Immature natural killer cell (primary cell): ENCODE data around the gene C2CD2. TPM values are rescaled to one million over a fixed set of nuclear protein-coding genes. Genes with fewer than 3 reads are reported as not detected.

ENCODE experiments used
- DNase-seq, 3 donors: peaks; one replicate each; pipeline ENCODE4 v3.0.0; 2022; ENCODE audit warnings: mixed read lengths in 1 of 3
- H3K27ac Mint-ChIP-seq, 6 donors: one replicate each; pipeline ENCODE4 v1.8.0; 2020; ENCODE audit warnings: mixed read lengths in 6 of 6, mild to moderate bottlenecking in 5 of 6, inconsistent platforms in 4 of 6, moderate library complexity in 3 of 6
- H3K27me3 Mint-ChIP-seq, 3 donors: one replicate each; pipeline ENCODE4 v1.8.0; 2020 to 2021; ENCODE audit warnings: low read depth in 3 of 3, mild to moderate bottlenecking in 3 of 3, mixed read lengths in 3 of 3, moderate library complexity in 3 of 3, inconsistent platforms in 1 of 3
- H3K36me3 Mint-ChIP-seq, 3 donors: one replicate each; pipeline ENCODE4 v1.8.0; 2020; ENCODE audit warnings: mixed read lengths in 3 of 3, inconsistent platforms in 2 of 3, mild to moderate bottlenecking in 2 of 3
- H3K4me1 Mint-ChIP-seq, 2 donors: one replicate each; pipeline ENCODE4 v1.8.0; 2020; ENCODE audit warnings: inconsistent platforms in 2 of 2, mild to moderate bottlenecking in 2 of 2, mixed read lengths in 2 of 2, moderate library complexity in 1 of 2
- H3K4me3 Mint-ChIP-seq, 5 donors: one replicate each; pipeline ENCODE4 v1.8.0; 2020; ENCODE audit warnings: mild to moderate bottlenecking in 5 of 5, mixed read lengths in 5 of 5, inconsistent platforms in 3 of 5, moderate library complexity in 3 of 5
- H3K9me3 Mint-ChIP-seq, 6 donors: one replicate each; pipeline ENCODE4 v1.8.0; 2020; ENCODE audit warnings: mild to moderate bottlenecking in 6 of 6, mixed read lengths in 6 of 6, inconsistent platforms in 4 of 6, moderate library complexity in 3 of 6
- polyA plus RNA-seq, 3 donors: library from polyadenylated mRNA; unstranded; fragments of 300-500 nt; fragmentation: Illumina TruSeq; gene quantifications; one replicate each; pipeline ENCODE4 v1.2.3, GENCODE V29; 2021

C2CD2 gene
- polyA plus RNA-seq, 3 donors from 2014 or later: 2.1 TPM; not detected in 1

DNA sequence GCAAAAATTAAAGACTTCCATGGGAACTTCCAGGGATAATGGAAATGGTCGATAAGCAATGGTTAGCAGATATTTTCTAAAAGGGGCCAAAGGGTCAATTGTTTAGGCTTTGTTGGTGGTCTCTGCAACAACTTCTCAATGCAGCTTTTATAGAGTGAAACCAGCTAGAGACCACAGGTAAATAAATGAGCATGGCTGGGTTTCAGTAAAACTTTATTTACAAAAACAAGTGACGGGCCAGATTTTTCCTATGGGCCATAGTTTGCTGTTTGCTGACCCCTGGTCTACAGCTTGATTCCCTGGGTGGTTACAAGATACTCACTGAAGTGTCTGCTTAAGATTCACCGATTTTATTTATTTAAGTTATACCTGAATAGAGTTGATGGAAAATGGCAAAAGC lies 52.0 kb downstream of the C2CD2 start:
- Mint-ChIP-seq H3K9me3 (no peaks in the 10 kb centered on the region), H3K4me1 (peaks cover 7 to 41% of the 10 kb centered on the region in 2 donors), H3K4me3 (no peak overlapping the region), H3K27me3 (peaks cover 0 to 5% (median 0%) of the 10 kb centered on the region in 3 donors), H3K27ac (peak overlapping the region in 2 of 6 donors; percentile 17 to 22), H3K36me3 (peaks cover 1 to 31% (median 17%) of the 10 kb centered on the region in 3 donors)
- DNase-seq: no peak

DNA sequence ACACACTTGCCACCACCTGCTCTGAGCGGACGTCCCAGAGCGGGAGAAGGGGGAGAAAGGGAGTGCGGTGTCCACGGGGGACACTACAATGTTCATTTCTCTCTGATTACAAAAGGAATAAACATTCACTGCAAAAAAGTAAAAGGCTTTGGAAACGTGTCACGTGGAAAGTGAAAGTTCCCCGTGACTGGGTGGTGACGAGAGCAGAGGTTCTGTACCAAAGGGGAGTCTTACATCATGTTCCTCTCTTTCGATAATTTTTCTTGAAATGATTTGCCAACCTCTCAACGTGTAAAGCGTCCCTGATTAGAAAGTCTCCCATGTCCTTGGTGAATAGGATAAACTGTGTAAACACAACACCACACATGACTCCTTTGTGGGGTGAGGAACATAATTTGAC lies 52.7 kb downstream of the C2CD2 start:
- Mint-ChIP-seq H3K4me1 (peaks cover 7 to 47% of the 10 kb centered on the region in 2 donors), H3K36me3 (peaks cover 5 to 28% (median 13%) of the 10 kb centered on the region in 3 donors), H3K4me3 (peak overlapping the region in 2 of 5 donors; percentile 5 to 23), H3K9me3 (no peaks in the 10 kb centered on the region), H3K27me3 (peaks cover 0 to 5% (median 0%) of the 10 kb centered on the region in 3 donors), H3K27ac (peak overlapping the region in 3 of 6 donors; percentile 22 to 52 (median 45))
- DNase-seq: no peak

DNA sequence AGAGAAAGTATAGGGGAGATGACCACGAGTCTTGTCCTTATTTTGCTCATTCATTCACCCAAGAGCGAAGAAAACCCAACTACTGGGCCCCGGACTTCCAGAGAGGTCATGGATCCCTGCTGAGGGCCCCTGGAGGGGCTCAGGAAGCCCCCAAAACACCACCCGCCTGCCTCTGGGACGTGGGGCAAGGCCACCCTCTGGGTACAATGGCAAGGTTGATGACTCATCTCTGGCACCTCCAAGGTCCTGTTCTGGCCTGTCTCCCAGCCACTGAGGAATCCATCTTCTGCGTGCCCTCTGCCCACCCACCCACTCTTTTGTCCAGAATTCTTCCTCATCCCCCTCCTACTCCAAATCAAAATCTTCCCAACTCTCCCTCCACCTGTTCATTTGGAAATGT lies 53.4 kb downstream of the C2CD2 start:
- H3K9me3 Mint-ChIP-seq: no peaks in the 10 kb centered on the region
- H3K27me3 Mint-ChIP-seq: peaks cover 0 to 5% (median 0%) of the 10 kb centered on the region in 3 donors
- peaks cover 13 to 54% of the 10 kb centered on the region in 2 donors for H3K4me1 Mint-ChIP-seq
- DNase-seq: no peak
- H3K36me3 Mint-ChIP-seq: peaks cover 5 to 31% (median 15%) of the 10 kb centered on the region in 3 donors
- H3K4me3 Mint-ChIP-seq: no peak overlapping the region
- H3K27ac Mint-ChIP-seq: peak overlapping the region in 1 of 6 donors; percentile 83

GRCh38 chr21:41899426-41900202 lies 54.2 kb downstream of the C2CD2 start:
- H3K4me3 Mint-ChIP-seq: peak overlapping the region in 4 of 5 donors; percentile 69 to 82 (median 76)
- H3K36me3 Mint-ChIP-seq: peaks cover 5 to 28% (median 13%) of the 10 kb centered on the region in 3 donors
- peak; percentile 63 to 71 (median 69) for DNase-seq
- H3K9me3 Mint-ChIP-seq: no peaks in the 10 kb centered on the region
- peaks cover 0 to 5% (median 0%) of the 10 kb centered on the region in 3 donors for H3K27me3 Mint-ChIP-seq
- H3K27ac Mint-ChIP-seq: peak overlapping the region; percentile 53 to 85 (median 77)
- peaks cover 14 to 57% of the 10 kb centered on the region in 2 donors for H3K4me1 Mint-ChIP-seq

DNA sequence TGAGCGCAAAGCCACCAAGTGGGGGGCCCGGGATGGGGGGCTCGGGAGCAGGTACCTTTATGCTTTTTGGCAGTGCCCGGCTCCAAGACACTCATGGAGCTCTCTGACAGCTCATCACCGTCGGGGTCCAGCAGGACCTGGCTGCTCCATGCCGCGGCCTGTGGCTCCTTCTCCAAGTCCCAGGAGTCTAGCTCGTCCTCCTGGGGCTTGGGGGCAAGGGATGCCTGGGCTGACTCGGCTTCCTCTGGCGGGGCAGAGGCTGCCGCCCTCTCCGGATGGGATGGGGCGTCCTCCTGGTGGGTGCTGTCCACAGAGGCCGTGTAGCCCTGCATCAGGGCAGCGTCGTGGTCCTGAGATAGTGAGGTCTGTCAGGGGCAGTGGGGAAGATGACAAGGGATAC lies 54.8 kb downstream of the C2CD2 start:
- Mint-ChIP-seq H3K27ac (peak overlapping the region in 5 of 6 donors; percentile 67 to 85 (median 77)), H3K4me1 (peaks cover 14 to 54% of the 10 kb centered on the region in 2 donors), H3K27me3 (peaks cover 0 to under 1% (median 0%) of the 10 kb centered on the region in 3 donors), H3K4me3 (peak overlapping the region in 4 of 5 donors; percentile 69 to 82 (median 76)), H3K36me3 (peaks cover 5 to 23% (median 15%) of the 10 kb centered on the region in 3 donors), H3K9me3 (no peaks in the 10 kb centered on the region)
- DNase-seq: no peak

DNA sequence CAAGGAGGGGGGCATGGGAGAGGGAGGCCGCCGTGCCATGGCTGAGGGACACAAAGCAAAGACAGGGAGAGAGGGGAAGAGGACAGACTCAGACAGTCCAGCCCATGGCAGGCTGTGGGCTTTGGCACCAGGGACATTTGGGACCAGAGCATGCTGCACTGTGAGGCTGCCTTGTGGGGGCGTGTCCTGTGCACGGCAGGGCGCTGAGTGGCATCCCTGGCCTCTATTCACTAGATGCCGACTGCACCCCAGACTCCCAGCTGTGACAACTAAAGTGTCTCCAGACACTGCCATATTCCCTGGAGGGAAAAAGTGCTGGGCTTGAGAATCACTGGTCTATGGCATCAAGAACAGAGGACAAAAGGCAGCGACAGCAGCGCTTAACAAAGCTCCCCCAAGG lies 56.1 kb downstream of the C2CD2 start:
- no peak for DNase-seq
- Mint-ChIP-seq H3K36me3 (peaks cover 5 to 21% (median 15%) of the 10 kb centered on the region in 3 donors), H3K27me3 (no peaks in the 10 kb centered on the region), H3K4me3 (no peak overlapping the region), H3K9me3 (no peaks in the 10 kb centered on the region), H3K4me1 (peaks cover 14 to 44% of the 10 kb centered on the region in 2 donors), H3K27ac (no peak overlapping the region)

- no peaks in the 10 kb centered on the region for H3K9me3 Mint-ChIP-seq
- no peak for DNase-seq
- no peak overlapping the region for H3K27ac Mint-ChIP-seq
- H3K27me3 Mint-ChIP-seq: no peaks in the 10 kb centered on the region
- H3K4me1 Mint-ChIP-seq: peaks cover 14 to 44% of the 10 kb centered on the region in 2 donors
- no peak overlapping the region for H3K4me3 Mint-ChIP-seq
- peaks cover 5 to 19% (median 11%) of the 10 kb centered on the region in 3 donors for H3K36me3 Mint-ChIP-seq
Observed at GRCh38 chr21:41897047-41897669, 56.7 kb downstream of the C2CD2 start.

DNA sequence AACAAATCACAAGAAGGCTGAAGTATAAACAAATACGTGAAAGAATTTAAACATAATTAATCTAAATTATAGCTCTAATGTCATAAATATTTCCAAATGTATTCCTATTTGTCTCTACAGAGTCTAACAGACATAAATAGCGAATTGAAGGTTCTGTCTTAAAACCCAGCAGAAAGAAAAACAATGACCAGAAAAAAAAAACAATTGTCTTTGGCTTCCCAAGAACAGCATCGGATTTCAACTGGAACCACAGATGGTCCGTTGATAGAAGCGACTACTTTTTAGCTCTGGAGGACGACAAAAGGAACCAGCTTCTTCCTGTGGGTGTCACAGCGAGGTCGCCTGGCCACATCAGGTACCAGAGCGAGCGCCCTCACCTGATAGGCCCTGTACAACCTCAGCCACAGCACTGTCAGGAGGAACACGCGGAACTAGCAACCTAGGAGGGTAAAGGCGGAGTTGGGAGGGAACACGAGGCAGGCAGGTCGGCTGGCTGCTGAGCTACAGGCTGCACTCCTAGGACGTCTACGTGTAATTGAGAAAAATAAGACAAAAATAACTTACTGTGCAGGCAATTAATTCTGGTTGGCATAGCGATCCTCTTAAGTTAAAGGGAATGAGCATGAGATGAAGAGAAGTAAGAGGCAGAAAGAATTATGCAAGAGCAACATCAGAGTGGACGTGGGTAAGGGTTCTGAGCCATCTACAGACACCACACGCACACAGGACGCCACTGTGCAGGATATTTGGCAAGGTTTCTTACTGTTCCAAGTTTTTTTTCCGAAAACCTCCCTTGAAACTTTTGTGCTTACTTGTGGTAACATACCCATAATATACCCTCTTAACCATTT lies 58.0 kb downstream of the C2CD2 start:
- Mint-ChIP-seq H3K4me1 (peaks cover 14 to 37% of the 10 kb centered on the region in 2 donors), H3K27me3 (no peaks in the 10 kb centered on the region), H3K36me3 (peaks cover 5 to 12% (median 8%) of the 10 kb centered on the region in 3 donors), H3K9me3 (no peaks in the 10 kb centered on the region), H3K27ac (peak overlapping the region in 4 of 6 donors; percentile 3 to 53 (median 22)), H3K4me3 (peak overlapping the region in 3 of 5 donors; percentile 4 to 58 (median 51))
- peak; percentile 31 to 43 (median 42) for DNase-seq

DNA sequence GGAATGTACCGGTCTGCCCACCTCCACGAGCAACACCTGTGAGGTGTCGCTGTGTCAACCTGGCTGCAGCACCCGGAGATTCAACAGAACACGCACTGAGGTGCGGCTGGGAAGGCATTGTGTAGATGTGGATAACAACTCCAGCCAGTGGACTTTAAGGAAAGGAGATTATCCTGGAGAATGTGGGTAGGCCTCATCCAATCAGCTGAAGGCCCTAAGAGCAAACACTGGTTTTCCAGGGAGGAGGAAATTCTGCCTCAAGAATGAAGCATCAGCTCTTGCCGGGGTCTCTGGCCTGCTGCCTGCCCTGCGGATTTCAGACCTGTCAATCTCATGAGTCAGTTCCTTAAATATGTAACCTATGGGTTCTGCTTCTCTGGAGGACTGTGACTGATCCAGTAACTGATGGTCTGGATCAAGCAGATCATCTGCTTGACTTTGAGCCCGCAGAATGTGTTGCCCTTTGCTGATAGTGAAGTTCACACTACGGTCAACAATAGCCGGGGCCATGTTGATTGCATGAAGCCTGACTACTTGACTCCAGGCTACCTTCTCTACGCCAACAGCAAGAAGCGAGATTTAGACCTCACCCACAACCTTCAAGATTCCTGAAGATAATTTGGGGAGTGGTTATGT lies 58.8 kb downstream of the C2CD2 start:
- Mint-ChIP-seq H3K27ac (no peak overlapping the region), H3K4me3 (no peak overlapping the region), H3K9me3 (no peaks in the 10 kb centered on the region), H3K36me3 (peaks cover 5 to 15% (median 11%) of the 10 kb centered on the region in 3 donors), H3K4me1 (peaks cover 14 to 35% of the 10 kb centered on the region in 2 donors), H3K27me3 (no peaks in the 10 kb centered on the region)
- DNase-seq: no peak

- H3K4me1 Mint-ChIP-seq: peaks cover 13 to 30% of the 10 kb centered on the region in 2 donors
- no peaks in the 10 kb centered on the region for H3K9me3 Mint-ChIP-seq
- no peak for DNase-seq
- H3K4me3 Mint-ChIP-seq: no peak overlapping the region
- no peak overlapping the region for H3K27ac Mint-ChIP-seq
- no peaks in the 10 kb centered on the region for H3K27me3 Mint-ChIP-seq
- H3K36me3 Mint-ChIP-seq: peaks cover 5 to 15% (median 11%) of the 10 kb centered on the region in 3 donors
Observed at GRCh38 chr21:41894511-41894910, 59.3 kb downstream of the C2CD2 start.

DNA sequence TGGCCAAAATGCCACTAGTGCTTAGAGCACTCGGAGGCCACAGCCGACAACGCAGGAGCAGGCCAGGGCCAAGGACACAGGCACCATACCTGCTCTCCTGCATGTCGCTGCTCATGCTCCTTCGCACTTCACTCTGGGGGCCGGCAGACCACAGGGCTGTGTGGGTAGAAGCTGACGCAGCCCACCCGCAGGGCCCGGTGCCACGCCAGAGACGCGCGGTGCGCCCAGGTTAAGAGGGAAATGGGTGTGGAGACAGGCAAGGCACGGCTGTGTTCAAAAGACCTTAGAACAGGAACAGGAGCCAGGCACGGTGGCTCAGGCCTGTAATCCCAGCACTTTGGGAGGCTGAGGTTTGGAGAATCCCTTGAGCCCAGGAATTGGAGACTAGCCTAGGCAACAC lies 61.1 kb downstream of the C2CD2 start:
- H3K4me1 Mint-ChIP-seq: peaks cover 7 to 16% of the 10 kb centered on the region in 2 donors
- no peak overlapping the region for H3K4me3 Mint-ChIP-seq
- H3K27me3 Mint-ChIP-seq: no peaks in the 10 kb centered on the region
- H3K27ac Mint-ChIP-seq: no peak overlapping the region
- no peak for DNase-seq
- peaks cover 5 to 21% (median 11%) of the 10 kb centered on the region in 3 donors for H3K36me3 Mint-ChIP-seq
- H3K9me3 Mint-ChIP-seq: no peaks in the 10 kb centered on the region

DNA sequence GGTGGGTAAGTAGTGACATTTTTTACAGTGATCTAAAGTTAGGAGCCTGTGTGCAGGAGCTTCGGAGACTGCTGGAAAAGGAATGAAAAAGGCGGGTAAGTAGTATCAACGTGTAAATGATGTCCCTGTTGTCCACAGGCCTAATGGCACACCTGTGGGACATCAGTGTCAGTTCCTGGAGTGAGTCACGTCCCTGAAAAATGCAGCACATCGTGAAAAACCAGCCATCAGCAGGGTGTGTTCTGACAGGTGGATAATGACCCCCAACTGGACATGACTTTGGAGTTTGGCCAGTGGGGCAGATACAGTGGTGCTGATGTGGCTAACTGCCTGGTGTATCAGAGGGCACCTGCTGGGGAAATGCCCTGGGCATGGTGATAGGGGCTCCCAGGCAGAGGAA lies 62.7 kb downstream of the C2CD2 start:
- Mint-ChIP-seq H3K9me3 (no peaks in the 10 kb centered on the region), H3K4me3 (no peak overlapping the region), H3K36me3 (peaks cover 0 to 17% (median 11%) of the 10 kb centered on the region in 3 donors), H3K4me1 (peaks cover 7 to 10% of the 10 kb centered on the region in 2 donors), H3K27ac (no peak overlapping the region), H3K27me3 (no peaks in the 10 kb centered on the region)
- DNase-seq: no peak

- H3K4me3 Mint-ChIP-seq: no peak overlapping the region
- no peak for DNase-seq
- no peak overlapping the region for H3K27ac Mint-ChIP-seq
- peaks cover 0 to 13% (median 7%) of the 10 kb centered on the region in 3 donors for H3K36me3 Mint-ChIP-seq
- no peaks in the 10 kb centered on the region for H3K27me3 Mint-ChIP-seq
- no peaks in the 10 kb centered on the region for H3K9me3 Mint-ChIP-seq
- peaks cover under 1 to 8% of the 10 kb centered on the region in 2 donors for H3K4me1 Mint-ChIP-seq
Observed at GRCh38 chr21:41890355-41890754, 63.5 kb downstream of the C2CD2 start.
